ENCODE measurements around the gene RARG.

- TF ChIP-seq EP300 (IDR thresholded peaks at IDR 0.05; ENCODE audit: borderline replicate concordance in 1 of 2, low read depth in 2 of 2, low read length in 2 of 2), result no peak
- TF ChIP-seq CTCF (IDR thresholded peaks at IDR 0.05; ENCODE audit: control extremely low read depth in 1 of 3, insufficient read depth in 1 of 3, low read depth in 1 of 3, low read length in 3 of 3), result no peak
- no peak for TF ChIP-seq E2F6 (IDR thresholded peaks at IDR 0.05)
- TF ChIP-seq TCF12 (IDR thresholded peaks at IDR 0.05; ENCODE audit: low read depth, low read length), result no peak
- no peak for TF ChIP-seq ZNF274 (IDR thresholded peaks at IDR 0.05; ENCODE audit: borderline replicate concordance, extremely low read depth, low read length)
- TF ChIP-seq CEBPB (IDR thresholded peaks at IDR 0.05; ENCODE audit: low read depth, low read length), result no peak
- no peak for TF ChIP-seq SP1 (IDR thresholded peaks at IDR 0.05; ENCODE audit: low read depth, low read length)
- no peak for TF ChIP-seq RXRA (IDR thresholded peaks at IDR 0.05; ENCODE audit: insufficient read depth, low read depth, low read length)
- TF ChIP-seq JUN (IDR thresholded peaks at IDR 0.05; ENCODE audit: low read depth, low read length), result no peak
These were observed 55.3 kb downstream of the RARG start for GRCh38 chr12:53176750-53177149.
